ENCODE measurements around the gene SYNPO.

DNA sequence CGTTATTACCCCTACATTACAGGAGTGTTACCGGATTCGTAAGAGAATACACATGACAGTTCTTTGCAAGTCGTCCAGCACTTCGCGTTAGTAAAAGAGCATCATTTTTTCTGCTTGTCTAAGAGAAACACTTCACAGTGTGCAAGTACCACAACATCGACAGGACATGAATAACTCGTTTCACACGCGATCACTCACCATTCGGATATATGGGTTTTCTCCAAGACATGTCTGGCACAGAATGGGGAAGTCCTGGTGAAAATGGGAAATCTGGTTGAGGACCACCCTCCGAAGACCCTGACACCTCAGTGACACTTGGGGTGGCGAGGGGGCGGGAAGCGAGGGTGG lies 59.8 kb downstream of the SYNPO start:
- TF ChIP-seq, protein P1, sequence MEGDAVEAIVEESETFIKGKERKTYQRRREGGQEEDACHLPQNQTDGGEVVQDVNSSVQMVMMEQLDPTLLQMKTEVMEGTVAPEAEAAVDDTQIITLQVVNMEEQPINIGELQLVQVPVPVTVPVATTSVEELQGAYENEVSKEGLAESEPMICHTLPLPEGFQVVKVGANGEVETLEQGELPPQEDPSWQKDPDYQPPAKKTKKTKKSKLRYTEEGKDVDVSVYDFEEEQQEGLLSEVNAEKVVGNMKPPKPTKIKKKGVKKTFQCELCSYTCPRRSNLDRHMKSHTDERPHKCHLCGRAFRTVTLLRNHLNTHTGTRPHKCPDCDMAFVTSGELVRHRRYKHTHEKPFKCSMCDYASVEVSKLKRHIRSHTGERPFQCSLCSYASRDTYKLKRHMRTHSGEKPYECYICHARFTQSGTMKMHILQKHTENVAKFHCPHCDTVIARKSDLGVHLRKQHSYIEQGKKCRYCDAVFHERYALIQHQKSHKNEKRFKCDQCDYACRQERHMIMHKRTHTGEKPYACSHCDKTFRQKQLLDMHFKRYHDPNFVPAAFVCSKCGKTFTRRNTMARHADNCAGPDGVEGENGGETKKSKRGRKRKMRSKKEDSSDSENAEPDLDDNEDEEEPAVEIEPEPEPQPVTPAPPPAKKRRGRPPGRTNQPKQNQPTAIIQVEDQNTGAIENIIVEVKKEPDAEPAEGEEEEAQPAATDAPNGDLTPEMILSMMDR (IDR thresholded peaks at IDR 0.05), result no peak
- TF ChIP-seq RAD21 (IDR thresholded peaks at IDR 0.05; ENCODE audit: low read length) (no peak), EP300 (IDR thresholded peaks at IDR 0.05; ENCODE audit: borderline replicate concordance in 1 of 2, low read depth in 1 of 2, low read length in 1 of 2) (no peak), JUND (IDR thresholded peaks at IDR 0.05) (no peak), NRF1 (IDR thresholded peaks at IDR 0.05; ENCODE audit: low read depth, low read length) (no peak), FOSL2 (IDR thresholded peaks at IDR 0.05; ENCODE audit: borderline replicate concordance, low read depth) (no peak), MXI1 (IDR thresholded peaks at IDR 0.05; ENCODE audit: low read depth, low read length) (no peak), POLR2AphosphoS5 (IDR thresholded peaks at IDR 0.05; ENCODE audit: low read depth, low read length) (no peak), RFX5 (IDR thresholded peaks at IDR 0.05; ENCODE audit: low read length) (no peak), GABPA (IDR thresholded peaks at IDR 0.05; ENCODE audit: low read depth) (no peak)
- TF ChIP-seq, protein P2, sequence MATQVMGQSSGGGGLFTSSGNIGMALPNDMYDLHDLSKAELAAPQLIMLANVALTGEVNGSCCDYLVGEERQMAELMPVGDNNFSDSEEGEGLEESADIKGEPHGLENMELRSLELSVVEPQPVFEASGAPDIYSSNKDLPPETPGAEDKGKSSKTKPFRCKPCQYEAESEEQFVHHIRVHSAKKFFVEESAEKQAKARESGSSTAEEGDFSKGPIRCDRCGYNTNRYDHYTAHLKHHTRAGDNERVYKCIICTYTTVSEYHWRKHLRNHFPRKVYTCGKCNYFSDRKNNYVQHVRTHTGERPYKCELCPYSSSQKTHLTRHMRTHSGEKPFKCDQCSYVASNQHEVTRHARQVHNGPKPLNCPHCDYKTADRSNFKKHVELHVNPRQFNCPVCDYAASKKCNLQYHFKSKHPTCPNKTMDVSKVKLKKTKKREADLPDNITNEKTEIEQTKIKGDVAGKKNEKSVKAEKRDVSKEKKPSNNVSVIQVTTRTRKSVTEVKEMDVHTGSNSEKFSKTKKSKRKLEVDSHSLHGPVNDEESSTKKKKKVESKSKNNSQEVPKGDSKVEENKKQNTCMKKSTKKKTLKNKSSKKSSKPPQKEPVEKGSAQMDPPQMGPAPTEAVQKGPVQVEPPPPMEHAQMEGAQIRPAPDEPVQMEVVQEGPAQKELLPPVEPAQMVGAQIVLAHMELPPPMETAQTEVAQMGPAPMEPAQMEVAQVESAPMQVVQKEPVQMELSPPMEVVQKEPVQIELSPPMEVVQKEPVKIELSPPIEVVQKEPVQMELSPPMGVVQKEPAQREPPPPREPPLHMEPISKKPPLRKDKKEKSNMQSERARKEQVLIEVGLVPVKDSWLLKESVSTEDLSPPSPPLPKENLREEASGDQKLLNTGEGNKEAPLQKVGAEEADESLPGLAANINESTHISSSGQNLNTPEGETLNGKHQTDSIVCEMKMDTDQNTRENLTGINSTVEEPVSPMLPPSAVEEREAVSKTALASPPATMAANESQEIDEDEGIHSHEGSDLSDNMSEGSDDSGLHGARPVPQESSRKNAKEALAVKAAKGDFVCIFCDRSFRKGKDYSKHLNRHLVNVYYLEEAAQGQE (IDR thresholded peaks at IDR 0.05; ENCODE audit: low read depth, low read length), result no peak
- TF ChIP-seq, protein P3, sequence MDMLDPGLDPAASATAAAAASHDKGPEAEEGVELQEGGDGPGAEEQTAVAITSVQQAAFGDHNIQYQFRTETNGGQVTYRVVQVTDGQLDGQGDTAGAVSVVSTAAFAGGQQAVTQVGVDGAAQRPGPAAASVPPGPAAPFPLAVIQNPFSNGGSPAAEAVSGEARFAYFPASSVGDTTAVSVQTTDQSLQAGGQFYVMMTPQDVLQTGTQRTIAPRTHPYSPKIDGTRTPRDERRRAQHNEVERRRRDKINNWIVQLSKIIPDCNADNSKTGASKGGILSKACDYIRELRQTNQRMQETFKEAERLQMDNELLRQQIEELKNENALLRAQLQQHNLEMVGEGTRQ (IDR thresholded peaks at IDR 0.05; ENCODE audit: borderline replicate concordance, low read depth, low read length), result no peak

Data from SK-N-SH (cell line).